ENCODE measurements around the gene OAS1. TPM values are rescaled to one million over a fixed set of nuclear protein-coding genes. Genes with fewer than 3 reads are reported as not detected.

OAS1 gene
- total and polyA plus RNA-seq, 2 of the 8 experiments (the other 6 are each of a cell fraction or from before 2014, with no cell fraction given): 0.23 TPM; not detected in 1

- Histone ChIP-seq H2AFZ (ENCODE audit: low read length) (no peak overlapping the region), H2AK5ac (ENCODE audit: low read depth, low read length) (no peak overlapping the region), H3K79me2 (ENCODE audit: control insufficient read depth in 1 of 2, insufficient read depth in 2 of 2, low read length in 2 of 2) (no peaks in the 10 kb centered on the region), H3K4me1 (replicated peaks in 1 of 4; ENCODE audit: control insufficient read depth in 3 of 4, insufficient read depth in 4 of 4, low read length in 3 of 4) (peaks cover 0 to 3% (median 0%) of the 10 kb centered on the region in 4 experiments; a peak in 1 of 7 replicates), H3K4me2 (ENCODE audit: insufficient read depth in 1 of 2, low read depth in 2 of 2, low read length in 2 of 2) (no peak overlapping the region), H4K91ac (replicated peaks; ENCODE audit: insufficient read length, low read length) (no peak overlapping the region), H2BK20ac (ENCODE audit: low read length) (no peak overlapping the region), H4K20me1 (replicated peaks in 1 of 2; ENCODE audit: control insufficient read depth in 1 of 2, insufficient read depth in 2 of 2, low read length in 2 of 2) (no peaks in the 10 kb centered on the region), H3K9ac (replicated peaks in 1 of 4; ENCODE audit: extremely low read depth in 1 of 4, low read depth in 3 of 4, low read length in 3 of 4) (no peak overlapping the region), H4K5ac (ENCODE audit: insufficient read length, low read depth, low read length) (no peak overlapping the region), H3K56ac (replicated peaks; ENCODE audit: insufficient read length, low read depth, low read length) (no peak overlapping the region), H3K4me3 (ENCODE audit: extremely low read depth in 1 of 4, insufficient read depth in 2 of 4, low read depth in 3 of 4, low read length in 4 of 4) (no peak overlapping the region), H3K23me2 (ENCODE audit: low read depth, low read length) (no peaks in the 10 kb centered on the region), H3K79me1 (ENCODE audit: low read depth, low read length) (no peaks in the 10 kb centered on the region), H2BK120ac (replicated peaks; ENCODE audit: low read depth, low read length) (no peak overlapping the region), H3K18ac (ENCODE audit: extremely low read depth, low read length) (no peak overlapping the region), H3K27me3 (replicated peaks in 1 of 4; ENCODE audit: control insufficient read depth in 3 of 4, extremely low read depth in 1 of 4, insufficient read depth in 3 of 4, low read length in 3 of 4) (no peaks in the 10 kb centered on the region; a peak in 2 of 7 replicates), H4K8ac (ENCODE audit: extremely low read depth, insufficient read depth, low read length) (no peak overlapping the region), H3K9me3 (ENCODE audit: insufficient read depth in 2 of 2, low read depth in 1 of 2, low read length in 1 of 2) (no peaks in the 10 kb centered on the region), H2BK5ac (ENCODE audit: low read depth, low read length) (no peak overlapping the region), H2BK15ac (ENCODE audit: low read length) (no peak overlapping the region), H3K14ac (ENCODE audit: insufficient read length) (no peak overlapping the region), H3K4ac (replicated peaks; ENCODE audit: insufficient read length, low read depth, low read length) (no peak overlapping the region), H3K23ac (ENCODE audit: insufficient read length) (no peak overlapping the region), H3K27ac (ENCODE audit: low read depth, low read length) (no peak overlapping the region), H2BK12ac (ENCODE audit: low read depth, low read length) (no peak overlapping the region), H3K36me3 (ENCODE audit: control insufficient read depth in 2 of 4, insufficient read depth in 4 of 4, low read length in 3 of 4) (no peaks in the 10 kb centered on the region)
- TF ChIP-seq BACH1 (IDR thresholded peaks at IDR 0.05; ENCODE audit: low read length): peak; percentile 83
- TF ChIP-seq MAFK (IDR thresholded peaks at IDR 0.05; ENCODE audit: low read depth, low read length): peak; percentile 63; the same call in 1 of the 2 replicates
- TF ChIP-seq NANOG (IDR thresholded peaks at IDR 0.05; ENCODE audit: insufficient read depth, low read depth, low read length, poor library complexity, severe bottlenecking): no peak
- DNase-seq (ENCODE audit: low read depth in 1 of 2, low spot score in 2 of 2): no peak
- FAIRE-seq: no peak
- 81% methylated on average over 4 of the region's 4 CpGs; no CpG with 5 or more reads in 1 of the 2 experiments for WGBS, 2 experiments (ENCODE audit: extremely low coverage in 1 of 2, insufficient coverage in 1 of 2, insufficient read length in 1 of 2, insufficient replicate concordance in 2 of 2, low coverage in 1 of 2, low lambda C conversion rate in 2 of 2, missing lambda C conversion rate in 1 of 2)
- ChIA-PET CTCF (ENCODE audit: partially characterized antibody) (interaction anchor here (1.5 kb wide), 1 partner anchor 24 kb away, joined by 6 read pairs; no protein-coding TSS in a partner anchor), POLR2A (ENCODE audit: partially characterized antibody) (no interaction called here)
Measured at GRCh38 chr12:112877006-112877405, 29.8 kb upstream of the OAS1 start.
